ENCODE measurements around the gene SULT1A2.
"Not testable (repeated sequence)": the region's sequence is repeated elsewhere in the genome, so short reads cannot be mapped to it uniquely, and the experiment has no call there.

SULT1A2 gene

DNA sequence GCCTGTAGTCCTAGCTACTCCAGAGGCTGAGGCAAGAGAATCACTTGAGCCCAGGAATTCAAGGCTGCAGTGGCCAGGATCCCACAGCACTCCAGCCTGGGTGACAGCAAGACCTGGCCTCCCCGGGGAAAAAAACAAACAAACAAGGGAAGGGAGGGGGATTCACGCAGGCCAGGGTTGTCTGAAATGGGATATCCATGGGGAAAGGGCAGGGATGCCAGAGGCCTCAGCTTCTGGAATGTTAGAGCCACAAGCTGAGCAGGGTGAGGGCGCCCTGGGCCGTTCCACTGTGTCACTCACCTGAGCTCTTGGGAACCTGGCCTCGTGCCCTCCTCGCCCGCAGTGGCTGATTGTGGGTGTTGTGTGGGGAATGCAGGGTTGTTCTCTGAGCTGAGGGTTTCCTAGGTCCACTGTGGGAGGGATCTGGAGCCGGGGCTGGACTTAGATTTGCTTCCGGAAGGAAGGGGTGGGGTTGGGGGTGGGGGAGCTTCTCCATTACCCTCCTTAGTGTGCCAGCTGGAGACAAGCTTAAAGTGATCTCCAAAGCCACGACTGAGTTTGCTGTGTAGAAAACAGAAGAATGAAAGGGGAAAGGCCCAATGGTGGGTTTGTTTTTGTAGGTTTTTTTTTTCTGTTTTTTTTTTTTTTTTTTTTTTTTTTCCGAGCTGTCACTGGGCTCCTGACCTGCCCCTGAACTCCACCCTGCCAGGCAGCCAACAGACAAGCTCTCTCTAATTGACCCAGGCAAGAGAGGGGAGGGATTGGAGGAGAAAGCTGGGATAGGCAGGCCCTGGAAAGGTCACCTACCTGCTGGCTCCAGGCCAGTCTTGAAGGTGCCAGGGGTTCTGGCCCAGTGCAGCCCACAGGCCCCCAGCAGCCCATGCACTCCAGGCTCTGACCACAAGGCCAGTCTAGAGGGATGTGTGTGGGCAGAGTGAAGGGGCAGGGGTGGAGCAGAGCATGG is 13.1 kb upstream of the SULT1A2 start, which contains the start of gene SULT1A1:
TSS of gene SULT1A1 (minus strand) at position 414 of the 964 bp plus-strand sequence. CDS start 1,189 bp downstream, outside the sequence.
- DNase-seq = no peak

DNA sequence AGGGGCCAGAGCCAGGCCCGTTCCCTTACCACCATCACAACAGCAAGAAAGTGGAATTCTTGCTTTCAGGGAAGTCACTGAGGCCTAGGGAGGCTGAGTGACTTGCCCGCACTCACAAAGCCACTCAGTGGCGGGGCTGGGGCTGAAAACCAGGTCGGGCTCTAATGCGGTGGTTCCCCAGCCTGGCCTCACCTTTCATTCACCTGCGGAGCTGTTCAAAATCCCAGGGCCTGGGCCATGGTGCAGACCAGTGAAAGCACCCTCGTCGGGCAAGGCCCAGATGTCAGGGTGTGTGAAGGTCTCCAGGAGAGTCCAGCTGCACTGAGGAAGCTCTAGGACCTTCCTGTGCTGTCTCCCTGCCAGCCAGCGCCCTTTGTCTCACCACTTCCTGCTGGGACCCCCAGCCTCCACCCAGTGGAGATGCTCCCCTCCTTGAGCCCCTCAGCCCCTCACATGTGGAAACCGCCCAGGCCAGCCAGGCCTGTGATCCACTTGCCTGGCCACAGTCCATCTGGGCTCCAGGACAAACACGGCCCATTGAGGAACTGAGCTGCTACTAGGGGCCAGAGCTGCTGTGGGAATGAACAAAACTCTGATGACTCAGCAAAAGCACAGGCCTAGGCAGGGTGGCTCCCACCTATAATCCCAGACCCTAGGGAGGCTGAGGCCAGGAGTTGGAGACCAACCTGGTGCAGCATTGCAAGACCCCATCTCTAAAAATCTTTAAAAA is 12.2 kb upstream of the SULT1A2 start:
- not testable (repeated sequence) for DNase-seq

DNA sequence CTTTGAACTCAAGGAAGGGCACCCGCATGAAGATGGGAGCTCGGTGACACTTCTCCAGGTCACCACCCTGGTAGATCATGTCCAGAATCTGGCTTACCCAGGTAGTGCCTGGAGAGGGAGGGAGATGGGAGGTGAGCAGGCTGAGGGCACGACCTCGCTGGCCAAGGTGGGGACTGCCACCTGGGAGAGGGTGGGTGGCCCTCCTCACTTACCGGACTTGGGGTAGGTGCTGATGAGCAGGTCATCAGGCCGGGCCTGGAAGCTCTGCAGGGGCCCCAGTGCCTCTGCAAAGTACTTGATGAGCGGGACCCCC is 11.6 kb upstream of the SULT1A2 start:
- DNase-seq = not testable (repeated sequence)

DNA sequence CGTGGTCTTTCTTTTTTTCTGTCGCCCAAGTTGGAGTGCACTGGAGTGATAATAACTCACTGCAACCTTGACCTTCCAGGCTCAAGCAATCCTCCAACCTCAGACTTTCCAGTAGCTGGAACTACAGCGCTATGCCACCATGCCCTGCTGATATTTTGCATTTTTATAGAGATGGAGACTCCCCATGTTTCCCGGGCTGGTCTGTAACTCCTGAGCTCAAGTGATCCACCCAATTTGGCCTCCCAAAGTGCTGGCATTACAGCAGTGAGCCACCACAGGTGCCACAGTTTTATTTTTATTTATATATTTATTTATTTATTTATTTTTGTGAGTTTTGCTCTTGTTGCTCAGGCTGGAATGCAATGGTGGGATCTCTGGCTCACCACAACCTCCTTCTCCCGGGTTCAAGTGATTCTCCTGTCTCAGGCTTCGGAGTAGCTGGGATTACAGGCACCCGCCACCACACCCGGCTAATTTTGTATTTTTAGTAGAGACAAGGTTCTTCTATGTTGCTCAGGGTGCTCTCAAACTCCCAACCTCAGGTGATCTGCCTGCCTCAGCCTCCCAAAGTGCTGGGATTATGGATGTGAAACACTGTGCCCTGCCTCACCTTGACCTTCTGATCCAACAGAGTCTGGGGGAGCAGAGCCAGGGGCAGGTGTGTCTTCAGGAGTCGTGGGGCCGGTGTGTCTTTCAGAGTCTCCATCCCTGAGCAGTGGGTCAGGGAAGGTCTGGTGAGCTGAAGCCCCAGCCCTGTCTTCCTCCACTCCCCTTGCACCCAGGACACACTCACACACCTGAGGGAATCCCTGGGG is 11.0 kb upstream of the SULT1A2 start:
- DNase-seq = not testable (repeated sequence)

DNA sequence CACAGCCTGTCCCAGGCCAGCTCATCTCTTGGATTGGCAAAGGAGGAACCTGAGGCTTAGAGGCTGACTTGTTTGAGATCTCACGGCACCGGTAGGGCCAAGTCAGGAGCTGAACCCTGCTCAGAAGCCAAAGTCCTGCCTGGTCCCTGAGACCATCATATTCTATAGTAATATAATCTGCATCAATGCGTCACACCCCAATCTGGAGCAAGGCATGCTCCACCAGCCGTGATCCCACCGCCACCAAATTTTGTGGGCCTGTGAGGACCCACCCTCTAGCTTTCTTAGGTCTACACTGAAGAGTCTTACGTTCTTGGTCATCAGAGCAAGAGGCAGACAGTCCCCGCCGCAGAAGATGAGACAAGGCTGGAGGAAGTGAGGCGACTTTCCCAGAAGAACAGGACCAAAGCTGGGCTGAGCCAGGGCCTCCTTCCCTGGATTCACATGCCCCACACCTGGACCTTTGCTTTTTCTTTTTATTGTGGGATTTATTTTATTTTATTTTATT is 10.3 kb upstream of the SULT1A2 start:
- no peak for DNase-seq

DNA sequence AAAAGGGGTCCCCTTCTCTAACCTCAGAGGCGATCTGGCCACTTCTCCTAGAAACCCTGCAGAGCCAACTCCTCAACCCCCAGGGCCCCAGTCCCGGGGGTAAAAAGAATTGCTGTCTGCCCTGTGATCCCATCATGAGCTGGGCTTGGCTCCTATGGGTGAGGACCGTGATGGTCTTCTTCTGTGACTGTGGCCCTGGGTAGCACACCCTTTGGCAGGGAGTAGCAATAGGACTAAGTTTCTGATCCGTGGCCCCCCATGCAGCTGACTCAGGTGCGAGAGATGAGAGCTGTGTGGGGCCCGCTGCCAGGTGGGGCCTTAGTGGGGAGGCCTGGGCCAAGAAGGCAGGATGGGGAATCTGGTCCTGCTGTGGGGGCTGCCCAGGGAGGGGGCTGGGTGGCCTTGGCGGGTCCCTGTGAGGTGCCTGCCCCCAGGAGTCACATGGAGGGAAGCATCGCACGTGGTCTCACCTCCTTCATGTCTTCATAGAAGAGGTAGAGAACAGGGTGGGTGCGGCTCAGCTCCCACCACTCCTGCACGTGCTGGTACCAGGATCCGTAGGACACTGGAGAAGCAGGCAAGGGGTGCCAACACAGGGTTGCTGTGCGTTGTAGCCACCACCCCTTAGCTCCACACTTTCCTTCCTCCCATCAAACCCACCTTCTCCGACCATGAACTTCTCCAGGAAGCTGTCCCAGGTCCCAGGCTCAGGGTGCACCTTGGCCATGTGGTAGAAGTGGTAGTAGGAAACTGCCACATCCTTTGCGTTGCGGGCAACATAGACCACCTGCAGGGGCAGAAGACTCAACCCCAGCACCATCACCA is 9.7 kb upstream of the SULT1A2 start:
- DNase-seq = no peak

DNA sequence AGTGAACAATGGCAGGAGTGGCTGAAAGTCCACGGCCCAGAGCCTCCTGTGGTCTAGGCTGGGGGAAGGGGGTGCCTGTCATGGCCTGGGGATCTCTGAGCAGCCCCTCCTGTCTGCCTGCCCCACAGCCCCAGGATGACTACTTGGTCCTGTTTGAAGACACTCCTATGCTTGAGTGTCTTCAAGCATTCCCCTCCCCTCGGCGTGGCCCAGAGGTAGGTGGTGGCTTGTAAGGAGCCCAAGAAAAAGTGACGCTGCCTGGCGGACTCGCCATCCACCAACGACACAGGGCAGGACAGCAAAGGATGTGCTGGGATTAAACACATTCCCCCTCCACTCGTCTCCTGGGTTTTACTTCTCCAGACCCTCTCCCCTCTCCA is 7.3 kb upstream of the SULT1A2 start:
- no peak for DNase-seq

DNA sequence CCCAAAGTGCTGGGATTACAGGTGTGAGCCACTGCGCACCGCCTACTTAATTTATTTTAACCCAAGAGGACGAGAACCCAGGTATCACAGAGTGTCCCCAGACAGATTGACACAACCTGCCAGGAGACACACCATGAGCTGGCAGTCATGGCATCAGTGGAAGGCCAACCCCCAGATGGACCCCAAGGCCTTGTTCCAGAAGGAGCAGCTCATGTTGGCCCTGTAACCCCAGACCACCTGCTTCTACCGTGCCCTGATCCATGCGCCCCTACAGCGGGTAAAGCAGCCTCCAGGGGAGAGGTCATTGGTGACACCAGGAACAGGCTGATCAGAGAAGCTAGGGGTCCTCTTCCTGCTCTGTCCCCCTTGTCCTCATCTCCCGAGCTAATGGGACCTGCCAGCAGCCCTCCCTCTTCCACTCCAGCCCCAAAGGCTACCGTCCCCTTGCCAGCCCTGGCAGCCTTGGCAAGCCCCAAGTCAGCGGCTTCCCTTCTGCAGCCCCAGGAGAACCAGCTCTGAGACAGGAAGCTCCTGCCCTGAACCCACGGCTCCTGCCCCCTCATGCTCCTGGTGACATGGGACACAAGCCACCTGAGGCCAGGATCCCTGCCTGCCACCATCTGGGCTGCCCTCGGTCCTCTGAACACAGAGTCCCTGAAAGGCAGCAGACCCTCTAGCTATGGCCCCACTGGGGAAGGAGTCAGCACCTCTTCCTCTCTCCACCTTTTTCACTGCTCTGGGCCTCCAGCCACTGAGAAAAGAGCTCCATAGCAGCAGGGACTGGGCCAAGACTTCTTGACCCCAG is 6.7 kb upstream of the SULT1A2 start:
- no peak for DNase-seq

DNA sequence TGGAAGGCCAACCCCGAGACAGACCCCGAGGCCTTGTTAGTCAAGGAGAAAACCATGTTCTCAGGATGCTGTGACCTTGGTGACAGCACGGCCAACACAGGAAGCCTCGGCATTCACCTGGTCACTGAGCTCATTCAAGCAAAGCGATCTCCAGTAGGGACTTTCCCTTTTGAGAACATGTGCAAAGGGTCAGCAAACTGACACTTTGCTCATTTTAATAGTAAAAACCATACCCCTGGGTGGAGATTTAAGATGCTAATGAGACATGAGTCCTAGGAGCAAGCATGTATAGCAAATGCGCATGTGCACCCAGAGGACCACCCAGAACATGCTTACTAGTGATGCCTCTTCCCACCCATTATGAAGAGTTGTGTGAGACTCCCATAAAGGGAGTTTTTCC is 5.7 kb upstream of the SULT1A2 start:
- DNase-seq = no peak

DNA sequence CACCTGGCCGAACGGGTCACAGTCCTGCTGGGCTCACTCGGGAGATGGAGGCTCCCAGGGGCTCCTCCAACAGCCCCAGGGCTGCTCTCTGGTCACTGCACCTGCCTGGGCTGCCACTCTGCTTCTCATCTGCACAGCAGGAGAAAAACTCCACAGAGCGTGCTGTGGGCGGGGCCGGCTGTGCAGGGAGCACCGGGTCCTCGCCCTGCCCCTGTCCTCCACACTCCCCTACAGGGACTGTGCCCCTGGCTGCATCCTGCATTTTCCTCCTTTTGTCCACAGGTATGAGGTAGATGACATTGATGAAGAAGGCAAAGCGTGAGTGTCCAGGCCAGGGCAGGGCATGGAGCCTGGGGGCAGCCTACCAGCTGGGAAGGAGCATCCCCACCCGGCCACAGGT is 5.2 kb upstream of the SULT1A2 start:
- DNase-seq = not testable (repeated sequence)

DNA sequence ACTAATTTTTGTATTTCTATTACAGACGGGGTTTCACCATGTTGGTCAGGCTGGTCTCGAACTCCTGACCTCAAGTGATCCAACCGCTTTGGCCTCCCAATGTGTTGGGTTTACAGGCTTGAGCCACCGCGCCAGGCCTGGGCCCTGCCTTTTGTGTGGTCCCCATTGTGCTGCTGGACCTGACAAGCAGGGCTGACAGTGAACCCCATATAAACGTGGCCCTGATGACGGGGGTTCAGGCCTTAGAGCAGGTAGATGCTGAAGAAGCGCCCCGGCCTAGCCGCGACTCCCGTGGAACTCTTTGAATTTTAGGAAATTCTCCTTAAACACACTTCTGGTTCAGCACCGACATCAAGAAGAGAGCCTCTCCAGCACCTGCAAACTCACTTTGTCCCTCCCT is 4.7 kb upstream of the SULT1A2 start:
- not testable (repeated sequence) for DNase-seq

DNA sequence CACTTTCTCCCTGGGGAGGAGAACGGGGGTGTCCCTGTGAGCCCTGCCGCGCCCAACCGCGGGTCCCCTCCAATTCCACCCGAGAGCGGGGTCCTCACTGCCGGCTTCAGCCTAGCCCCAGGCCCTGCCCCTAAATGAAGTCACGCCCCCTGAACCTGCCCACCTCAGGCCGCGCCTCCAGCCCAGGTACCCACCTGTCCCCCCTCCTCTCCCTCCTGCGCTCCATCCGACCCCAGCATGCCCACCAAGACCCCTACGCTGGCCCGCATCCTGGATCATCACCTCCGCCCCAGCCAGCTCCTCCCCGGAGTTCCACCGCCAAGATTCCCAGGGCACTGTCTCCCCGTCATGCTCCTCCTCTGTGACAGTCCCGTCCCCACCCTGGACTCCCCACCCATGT is 4.1 kb upstream of the SULT1A2 start:
- DNase-seq = not testable (repeated sequence)

DNA sequence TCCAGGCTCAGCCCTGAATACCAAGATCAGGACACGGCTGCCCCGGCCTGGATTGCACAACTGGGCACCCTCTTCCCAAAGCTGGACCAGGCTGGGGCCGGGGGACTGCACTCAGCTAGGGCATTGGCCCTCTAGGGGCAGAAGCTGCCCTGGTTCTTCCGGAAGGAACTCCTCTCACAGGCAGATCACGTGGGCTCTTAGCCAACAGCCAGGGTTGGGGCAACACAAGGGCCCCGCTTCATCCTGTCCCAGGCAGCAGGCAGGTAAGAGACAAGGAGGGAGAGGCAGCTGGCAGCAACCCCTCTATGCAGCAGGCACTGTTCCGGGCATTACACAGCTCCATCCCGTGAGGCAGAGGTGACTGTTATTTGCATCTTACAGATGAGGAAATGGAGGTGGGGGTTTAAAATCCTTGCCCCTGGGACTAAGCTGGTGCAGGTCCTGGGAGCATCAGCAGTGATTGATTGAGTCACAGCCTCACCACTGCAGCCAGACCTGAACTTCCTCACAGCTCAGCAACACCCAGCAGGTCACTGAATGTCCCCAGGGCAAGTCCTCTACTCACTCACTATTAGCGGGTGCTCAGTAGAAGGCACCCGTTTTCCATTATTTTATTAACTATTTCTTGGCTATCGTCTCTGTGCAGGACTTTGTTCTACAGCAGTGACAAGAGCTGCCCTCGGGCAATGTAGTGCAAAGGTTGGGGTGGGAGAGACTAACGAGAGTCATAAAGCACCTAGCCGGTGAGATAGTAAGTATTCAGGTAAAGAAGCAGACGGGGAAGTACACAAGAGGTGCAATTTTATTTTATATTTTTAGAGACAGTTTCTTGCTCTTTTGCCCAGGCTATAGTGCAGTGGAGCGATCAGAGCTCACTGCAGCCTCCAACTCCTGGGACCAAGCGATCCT is 2.8 kb upstream of the SULT1A2 start:
- DNase-seq = not testable (repeated sequence)

DNA sequence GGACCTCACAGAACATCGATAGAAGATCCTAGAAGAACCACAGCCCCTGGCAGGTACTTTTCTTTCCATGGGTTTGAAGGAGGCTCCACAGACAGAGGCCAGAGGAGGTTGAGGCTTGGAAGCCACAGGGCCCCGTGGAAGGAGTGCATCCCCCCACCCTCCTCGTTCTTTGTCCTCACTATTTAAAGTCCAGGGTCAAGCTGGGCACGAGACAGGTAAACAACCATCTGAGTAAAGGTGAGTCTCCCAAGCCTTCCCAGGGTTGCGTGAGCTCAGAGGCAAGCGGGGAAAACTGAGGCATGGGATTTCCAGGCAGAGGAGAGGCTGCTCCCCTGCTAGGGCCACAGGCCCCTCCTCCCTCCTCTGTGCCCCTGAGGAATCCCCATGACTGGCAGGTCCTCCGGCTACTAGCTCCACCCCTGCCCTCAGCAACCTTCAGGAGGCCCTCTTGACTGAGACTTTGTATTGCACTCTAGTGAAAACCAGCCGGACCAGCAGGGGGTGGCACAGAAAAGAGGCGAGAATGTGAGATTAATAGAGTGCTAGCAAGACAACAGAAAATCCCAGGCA is 927 bp upstream of the SULT1A2 start:
- DNase-seq = peak; percentile 7

DNA sequence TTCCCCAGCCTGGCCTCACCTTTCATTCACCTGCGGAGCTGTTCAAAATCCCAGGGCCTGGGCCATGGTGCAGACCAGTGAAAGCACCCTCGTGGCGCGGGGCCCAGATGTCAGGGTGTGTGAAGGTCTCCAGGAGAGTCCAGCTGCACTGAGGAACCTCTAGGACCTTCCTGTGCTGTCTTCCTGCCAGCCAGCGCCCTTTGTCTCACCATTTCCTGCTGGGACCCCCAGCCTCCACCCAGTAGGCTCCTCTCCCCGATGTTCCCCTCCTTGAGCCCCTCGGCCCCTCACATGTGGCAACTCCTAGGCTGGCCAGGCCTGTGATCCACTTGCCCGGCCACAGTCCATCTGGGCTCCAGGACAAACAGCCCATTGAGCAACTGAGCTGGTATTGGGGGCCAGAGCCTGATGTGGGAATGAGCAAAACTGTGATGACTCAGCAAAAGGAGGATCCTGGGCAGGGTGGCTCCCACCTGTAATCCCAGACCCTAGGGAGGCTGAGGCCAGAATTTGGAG is 677 bp downstream of the SULT1A2 start:
- DNase-seq = no peak

DNA sequence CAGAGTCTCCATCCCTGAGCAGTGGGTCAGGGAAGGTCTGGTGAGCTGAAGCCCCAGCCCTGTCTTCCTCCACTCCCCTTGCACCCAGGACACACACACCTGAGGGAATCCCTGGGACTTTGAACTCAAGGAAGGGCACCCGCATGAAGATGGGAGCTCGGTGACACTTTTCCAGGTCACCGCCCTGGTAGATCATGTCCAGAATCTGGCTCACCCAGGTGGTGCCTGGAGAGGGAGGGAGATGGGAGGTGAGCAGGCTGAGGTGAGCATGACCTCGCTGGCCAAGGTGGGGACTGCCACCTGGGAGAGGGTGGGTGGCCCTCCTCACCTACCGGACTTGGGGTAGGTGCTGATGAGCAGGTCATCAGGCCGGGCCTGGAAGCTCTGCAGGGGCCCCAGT is 1.4 kb downstream of the SULT1A2 start:
- DNase-seq = not testable (repeated sequence)

DNA sequence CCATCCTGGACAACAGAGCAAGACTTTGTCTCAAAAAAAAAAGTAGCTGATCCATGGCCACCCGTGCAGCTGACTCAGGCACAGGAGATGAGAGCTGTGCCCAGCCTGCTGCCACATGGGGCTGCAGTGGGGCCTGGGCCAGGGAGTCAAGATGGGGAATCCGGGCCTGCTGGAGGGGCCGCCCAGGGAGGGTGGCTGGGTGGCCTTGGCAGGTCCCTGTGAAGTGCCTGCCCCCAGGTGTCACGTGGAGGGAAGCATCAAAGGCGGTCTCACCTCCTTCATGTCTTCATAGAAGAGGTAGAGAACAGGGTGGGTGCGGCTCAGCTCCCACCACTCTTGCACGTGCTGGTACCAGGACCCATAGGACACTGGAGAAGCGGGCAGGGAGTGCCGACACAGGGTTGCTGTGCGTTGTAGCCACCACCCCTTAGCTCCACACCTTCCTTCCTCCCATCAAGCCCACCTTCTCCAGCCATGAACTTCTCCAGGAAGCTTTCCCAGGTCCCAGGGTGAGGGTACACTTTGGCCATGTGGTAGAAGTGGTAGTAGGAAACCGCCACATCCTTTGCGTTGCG is 3.8 kb downstream of the SULT1A2 start:
- DNase-seq = no peak

DNA sequence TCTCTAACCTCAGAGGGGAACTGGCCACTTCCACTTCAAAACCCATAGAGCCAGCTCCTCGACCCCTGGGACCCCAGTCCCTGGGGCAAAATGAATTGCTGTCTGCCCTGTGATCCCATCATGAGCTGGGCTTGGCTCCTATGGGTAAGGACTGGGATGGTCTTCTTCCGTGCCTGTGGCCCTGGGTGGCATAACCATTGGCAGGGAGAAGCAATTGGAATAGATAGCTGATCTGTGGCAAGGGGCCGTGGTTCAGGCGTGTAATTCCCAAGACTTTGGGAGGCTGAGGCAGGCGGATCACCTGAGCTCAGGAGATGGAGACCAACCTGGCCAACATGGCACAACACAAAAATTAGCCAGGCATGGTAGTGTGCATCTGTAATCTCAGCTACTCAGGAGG is 4.3 kb downstream of the SULT1A2 start:
- DNase-seq = no peak

DNA sequence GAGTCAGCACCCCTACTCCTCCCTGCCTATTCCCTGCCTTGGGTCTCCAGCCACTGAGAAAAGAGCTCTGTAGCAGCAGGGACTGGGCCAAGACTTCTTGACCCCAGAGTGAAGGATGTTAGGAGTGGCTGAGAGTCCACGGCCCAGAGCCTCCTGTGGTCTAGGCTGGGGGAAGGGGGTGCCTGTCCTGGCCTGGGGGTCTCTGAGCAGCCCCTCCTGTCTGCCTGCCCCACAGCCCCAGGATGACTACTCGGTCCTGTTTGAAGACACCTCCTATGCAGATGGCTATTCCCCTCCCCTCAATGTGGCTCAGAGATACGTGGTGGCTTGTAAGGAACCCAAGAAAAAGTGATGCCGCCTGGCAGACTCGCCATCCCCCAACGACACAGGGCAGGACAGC is 5.5 kb downstream of the SULT1A2 start:
- no peak for DNase-seq
